ENCODE results near the gene MTM1. TPM values are rescaled to one million over a fixed set of nuclear protein-coding genes. Genes with fewer than 3 reads are reported as not detected.

Gene MTM1
- total RNA-seq, 6 experiments from 2014 or later: 8.1 to 12.2 (median 10.0) TPM

DNA sequence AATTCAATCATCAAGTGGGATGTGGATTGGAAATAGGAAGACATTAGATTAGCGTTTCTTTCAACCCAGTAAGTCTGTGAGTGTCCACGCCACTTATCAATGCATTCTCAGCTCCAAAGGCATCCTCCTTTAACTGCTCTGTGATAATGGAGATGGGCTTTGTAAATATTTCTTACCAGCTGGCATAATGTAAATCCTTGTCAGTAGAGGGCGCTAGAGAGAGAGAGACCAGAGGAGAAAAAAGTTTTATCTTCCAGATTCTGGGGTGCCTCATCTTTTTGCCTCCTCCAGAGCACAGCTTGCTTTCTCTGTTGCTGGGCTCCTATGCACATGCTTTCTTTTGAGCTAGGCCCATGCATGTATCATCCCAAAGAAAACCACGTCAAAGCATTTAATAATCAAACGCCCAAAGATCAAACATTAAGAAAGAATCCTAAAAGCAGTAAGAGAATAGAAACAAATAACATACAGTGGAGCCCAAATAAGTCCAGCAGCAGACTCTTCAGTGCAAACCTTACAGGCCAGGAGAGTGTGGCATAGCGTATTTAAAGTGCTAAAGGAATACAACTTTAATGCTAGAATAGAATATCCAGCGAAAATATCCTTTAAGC is 115.2 kb downstream of the MTM1 start:
- Mint-ChIP-seq H3K4me1 (ENCODE audit: low read depth) (peaks cover 16% of the 10 kb centered on the region), H3K9me3 (no peaks in the 10 kb centered on the region), H3K4me3 (no peak overlapping the region), H3K27me3 (ENCODE audit: insufficient read depth) (no peaks in the 10 kb centered on the region; the same call in 1 of the 2 replicates), H3K36me3 (ENCODE audit: low read depth) (peaks cover 5% of the 10 kb centered on the region), H3K27ac (no peak overlapping the region)
- TF ChIP-seq, protein P1, sequence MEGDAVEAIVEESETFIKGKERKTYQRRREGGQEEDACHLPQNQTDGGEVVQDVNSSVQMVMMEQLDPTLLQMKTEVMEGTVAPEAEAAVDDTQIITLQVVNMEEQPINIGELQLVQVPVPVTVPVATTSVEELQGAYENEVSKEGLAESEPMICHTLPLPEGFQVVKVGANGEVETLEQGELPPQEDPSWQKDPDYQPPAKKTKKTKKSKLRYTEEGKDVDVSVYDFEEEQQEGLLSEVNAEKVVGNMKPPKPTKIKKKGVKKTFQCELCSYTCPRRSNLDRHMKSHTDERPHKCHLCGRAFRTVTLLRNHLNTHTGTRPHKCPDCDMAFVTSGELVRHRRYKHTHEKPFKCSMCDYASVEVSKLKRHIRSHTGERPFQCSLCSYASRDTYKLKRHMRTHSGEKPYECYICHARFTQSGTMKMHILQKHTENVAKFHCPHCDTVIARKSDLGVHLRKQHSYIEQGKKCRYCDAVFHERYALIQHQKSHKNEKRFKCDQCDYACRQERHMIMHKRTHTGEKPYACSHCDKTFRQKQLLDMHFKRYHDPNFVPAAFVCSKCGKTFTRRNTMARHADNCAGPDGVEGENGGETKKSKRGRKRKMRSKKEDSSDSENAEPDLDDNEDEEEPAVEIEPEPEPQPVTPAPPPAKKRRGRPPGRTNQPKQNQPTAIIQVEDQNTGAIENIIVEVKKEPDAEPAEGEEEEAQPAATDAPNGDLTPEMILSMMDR (IDR thresholded peaks at IDR 0.05): peak; percentile 79
- peak; percentile 40 for DNase-seq

DNA sequence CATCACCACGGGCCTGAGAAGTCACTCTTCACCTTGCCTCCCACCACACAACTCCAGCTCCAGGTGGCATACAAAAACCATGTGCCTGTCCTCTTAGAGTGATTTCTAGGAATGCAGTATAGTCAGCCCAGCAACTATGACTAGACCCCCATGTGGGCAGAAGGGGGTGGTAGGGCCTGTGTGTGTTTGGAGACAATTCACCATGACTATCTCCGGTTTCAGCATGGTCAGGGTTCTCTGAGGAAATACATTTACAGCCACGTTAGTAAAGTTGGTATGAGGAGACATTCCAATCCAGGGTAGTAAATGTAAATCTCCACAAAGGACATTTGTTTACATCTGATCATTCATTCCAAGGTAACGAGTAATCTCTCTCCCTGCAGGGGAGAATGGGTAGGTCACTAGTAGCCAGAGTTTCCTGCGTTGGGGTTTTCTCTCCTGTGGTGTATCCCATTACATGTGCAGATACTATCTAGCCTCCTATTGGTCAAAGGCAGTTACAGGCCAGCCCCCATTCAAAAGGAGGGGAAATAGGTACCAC is 120.6 kb downstream of the MTM1 start:
- DNase-seq: peak; percentile 92
- Mint-ChIP-seq H3K4me1 (ENCODE audit: low read depth) (peaks cover 22% of the 10 kb centered on the region), H3K36me3 (ENCODE audit: low read depth) (peaks cover 14% of the 10 kb centered on the region), H3K27me3 (ENCODE audit: insufficient read depth) (peaks cover under 1% of the 10 kb centered on the region; the same call in 1 of the 2 replicates), H3K4me3 (peak overlapping the region; percentile 64; the same call in 1 of the 2 replicates), H3K27ac (peak overlapping the region; percentile 95), H3K9me3 (peaks cover 28% of the 10 kb centered on the region)
- TF ChIP-seq, protein P1 (IDR thresholded peaks at IDR 0.05): no peak

DNA sequence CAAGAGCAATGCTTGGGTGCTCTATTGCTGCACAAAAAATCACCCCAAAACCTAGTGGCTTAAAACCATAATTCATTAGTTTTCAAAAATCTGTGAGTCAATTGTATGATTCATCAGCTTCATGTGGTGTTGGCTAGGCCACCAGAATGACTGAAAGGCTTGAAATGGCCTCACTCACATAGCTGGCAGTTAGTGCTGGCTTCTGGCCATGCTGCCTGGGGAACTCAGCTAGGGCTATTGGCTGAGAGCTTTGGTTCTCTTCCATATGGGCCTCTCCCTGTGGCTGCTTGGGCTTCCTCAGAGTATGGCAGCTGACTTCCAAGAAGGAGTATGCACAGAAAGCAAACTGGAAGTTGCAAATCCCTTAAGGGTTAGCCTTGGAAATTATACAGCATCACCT is 121.7 kb downstream of the MTM1 start:
- TF ChIP-seq, protein P1 (IDR thresholded peaks at IDR 0.05): no peak
- DNase-seq: peak; percentile 94
- Mint-ChIP-seq H3K36me3 (ENCODE audit: low read depth) (peaks cover 18% of the 10 kb centered on the region), H3K27ac (peak overlapping the region; percentile 95), H3K4me3 (peak overlapping the region; percentile 64), H3K9me3 (peaks cover 30% of the 10 kb centered on the region), H3K27me3 (ENCODE audit: insufficient read depth) (peaks cover 2% of the 10 kb centered on the region; the same call in 1 of the 2 replicates), H3K4me1 (ENCODE audit: low read depth) (peaks cover 29% of the 10 kb centered on the region)

DNA sequence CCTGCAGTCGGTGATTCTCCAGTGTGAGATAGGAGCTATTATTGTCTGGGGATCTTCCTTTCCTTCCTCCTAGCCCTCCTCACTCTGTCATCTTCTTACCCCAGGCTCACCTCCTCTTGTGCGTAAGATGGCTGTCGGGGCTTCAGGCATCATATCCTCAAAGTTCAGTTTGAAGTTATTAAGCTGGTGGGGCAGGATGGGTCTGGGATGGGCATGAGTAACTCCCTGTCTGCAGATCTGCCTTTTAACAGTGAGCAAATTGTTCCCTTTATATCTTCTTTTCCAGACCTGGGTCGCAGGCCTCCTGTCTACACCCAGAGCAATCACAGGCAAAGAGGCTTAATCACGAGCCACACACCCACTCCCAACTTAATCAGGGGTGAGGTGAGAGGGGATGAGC is 123.9 kb downstream of the MTM1 start:
- Mint-ChIP-seq H3K27me3 (ENCODE audit: insufficient read depth) (0 out of 2 replicates have a peak, but pooled peaks cover 2% of the 10 kb centered on the region), H3K9me3 (peaks cover 30% of the 10 kb centered on the region), H3K4me3 (peak overlapping the region; percentile 70), H3K4me1 (ENCODE audit: low read depth) (peaks cover 41% of the 10 kb centered on the region), H3K27ac (peak overlapping the region; percentile 49), H3K36me3 (ENCODE audit: low read depth) (peaks cover 24% of the 10 kb centered on the region)
- TF ChIP-seq, protein P1 (IDR thresholded peaks at IDR 0.05): no peak
- DNase-seq: no peak

DNA sequence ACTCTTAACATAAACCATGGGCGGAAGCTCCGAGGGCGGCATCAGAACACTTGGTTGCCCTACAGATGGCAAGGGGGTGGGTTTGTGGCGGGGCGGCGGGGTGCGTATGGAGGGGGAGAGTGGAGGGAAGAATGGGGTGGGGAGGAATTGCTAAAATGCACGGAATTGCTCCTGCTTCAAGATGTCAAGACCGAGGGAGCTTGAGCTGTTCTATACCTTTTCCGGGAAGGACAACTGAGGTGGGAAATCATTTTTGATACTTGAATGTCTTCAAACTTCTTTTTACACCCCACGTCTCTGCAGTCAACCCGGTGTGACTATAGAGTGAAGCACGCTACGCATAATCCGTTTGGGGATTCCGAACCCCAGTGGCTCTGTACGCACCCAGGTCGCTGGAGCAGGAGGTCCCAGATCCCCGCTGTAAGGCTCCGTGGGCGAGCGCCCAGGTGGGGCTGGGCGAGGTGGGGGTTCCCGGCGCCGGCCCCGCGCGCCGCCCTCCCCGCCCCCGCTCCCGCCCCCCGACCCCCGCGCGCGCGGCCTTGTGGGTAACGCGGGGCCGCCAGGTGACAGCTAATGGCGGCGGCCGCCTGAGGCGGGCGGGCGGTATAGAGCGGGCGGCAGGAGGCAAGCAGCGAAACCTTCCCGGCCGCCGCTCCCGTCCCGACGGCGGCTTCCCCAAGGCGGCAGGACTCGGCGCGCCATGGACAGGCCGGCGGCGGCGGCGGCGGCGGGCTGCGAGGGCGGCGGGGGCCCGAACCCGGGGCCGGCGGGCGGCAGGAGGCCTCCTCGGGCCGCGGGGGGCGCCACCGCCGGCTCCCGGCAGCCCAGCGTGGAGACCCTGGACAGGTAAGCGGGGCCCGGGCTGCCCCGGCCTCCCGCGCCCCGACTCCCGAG is 124.7 kb downstream of the MTM1 start, which contains the start of gene MTMR1:
TSS of gene MTMR1 (plus strand) at position 566 of the 894 bp plus-strand sequence. CDS start at position 701, 135 bp downstream.
- H3K36me3 Mint-ChIP-seq (ENCODE audit: low read depth): peaks cover 24% of the 10 kb centered on the region

More for the DNA sequence above, 124.7 kb downstream of the MTM1 start, which contains the start of gene MTMR1:
- H3K27ac Mint-ChIP-seq: peak within 1 kb of the TSS; percentile 98
- DNase-seq: no peak
- peaks cover 2% of the 10 kb centered on the region; the same call in 1 of the 2 replicates for H3K27me3 Mint-ChIP-seq (ENCODE audit: insufficient read depth)
- peaks cover 30% of the 10 kb centered on the region for H3K9me3 Mint-ChIP-seq
- H3K4me3 Mint-ChIP-seq: peak within 1 kb of the TSS; percentile 91
- peaks cover 39% of the 10 kb centered on the region for H3K4me1 Mint-ChIP-seq (ENCODE audit: low read depth)
- TF ChIP-seq, protein P1 (IDR thresholded peaks at IDR 0.05): no peak
